ENCODE measurements around the gene ZNF618.

ZNF618 gene

DNA sequence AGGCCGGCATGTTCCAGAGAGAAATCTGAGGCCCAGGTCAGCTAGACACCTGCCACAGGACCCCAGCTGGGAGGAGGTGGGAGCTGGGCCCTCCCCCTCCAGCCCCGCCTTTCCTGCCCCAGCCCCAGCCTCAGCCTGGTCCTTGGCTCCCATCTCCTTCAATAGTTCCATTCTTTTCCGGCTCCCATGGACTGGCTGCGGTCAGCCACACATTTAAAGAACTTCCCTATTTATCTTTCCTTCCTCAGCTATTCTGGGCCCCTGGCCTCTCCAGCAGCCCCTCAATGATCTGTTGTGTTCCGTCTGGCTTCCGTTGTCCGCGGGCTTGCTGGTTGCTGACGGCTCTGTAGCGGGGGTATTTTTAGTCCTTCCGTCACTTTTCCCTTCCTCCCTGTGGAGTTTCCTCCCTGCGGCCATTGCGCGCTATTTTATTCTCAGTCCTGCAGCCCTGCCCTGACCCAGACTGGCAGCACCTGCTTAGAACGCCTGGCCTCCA lies 128.2 kb downstream of the ZNF618 start:
- no peak for DNase-seq

DNA sequence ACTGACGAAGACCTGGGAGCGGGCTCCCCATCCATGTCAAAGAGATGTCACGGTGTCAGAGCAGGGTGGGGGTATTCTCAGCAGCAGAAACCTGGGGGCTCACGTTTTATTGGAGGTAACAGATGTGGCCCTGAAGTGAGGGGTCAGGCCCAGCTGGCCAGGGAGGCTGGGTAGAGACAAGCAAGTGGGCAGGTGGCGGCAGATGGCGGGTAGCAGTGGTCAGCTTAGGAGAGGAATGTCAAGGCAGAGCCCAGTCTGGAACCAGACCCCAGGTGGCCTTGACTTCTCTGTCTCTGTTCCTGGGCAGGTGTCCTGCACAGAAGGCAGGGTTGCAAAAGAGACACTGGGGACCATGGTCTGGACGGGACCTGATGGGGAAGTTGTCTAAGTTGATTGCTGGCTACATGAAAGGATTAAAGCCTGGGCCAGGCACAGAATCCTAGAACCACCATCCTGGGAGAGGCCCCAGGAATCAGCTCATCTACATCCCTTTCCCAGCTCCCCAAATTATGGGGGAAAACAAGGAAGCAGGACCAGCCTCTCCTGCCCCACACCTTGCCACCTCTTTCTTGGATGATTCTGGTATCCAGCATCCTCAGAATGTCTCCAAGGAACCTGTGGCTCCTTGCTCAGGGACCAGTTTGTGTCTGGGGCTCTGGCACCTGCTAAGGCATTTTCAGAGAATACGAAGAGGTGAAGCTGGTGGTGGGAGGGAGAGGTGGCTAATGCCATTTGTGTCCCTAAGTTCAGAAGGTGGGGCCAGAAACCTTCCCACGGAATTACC lies 129.5 kb downstream of the ZNF618 start:
- DNase-seq, result no peak

DNA sequence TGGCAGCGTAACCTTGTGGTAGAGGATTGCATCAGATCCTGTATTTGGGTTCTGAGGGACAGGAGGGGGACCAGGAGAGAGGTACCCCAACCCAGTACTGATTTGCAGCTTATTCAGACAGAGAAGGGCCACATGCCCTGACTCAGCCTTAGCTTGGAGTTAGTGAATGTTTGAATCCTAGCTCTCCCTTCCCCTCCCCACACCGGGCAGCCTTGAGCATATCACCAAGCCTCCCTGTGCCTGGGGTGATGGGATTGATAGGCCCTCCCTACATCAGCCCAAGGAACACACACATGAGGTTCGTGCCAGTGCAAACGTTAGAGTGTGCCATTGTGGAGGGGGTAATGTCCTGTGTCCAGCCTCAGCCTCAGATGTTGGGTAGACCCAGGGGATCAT lies 130.0 kb downstream of the ZNF618 start:
- no peak for DNase-seq

DNA sequence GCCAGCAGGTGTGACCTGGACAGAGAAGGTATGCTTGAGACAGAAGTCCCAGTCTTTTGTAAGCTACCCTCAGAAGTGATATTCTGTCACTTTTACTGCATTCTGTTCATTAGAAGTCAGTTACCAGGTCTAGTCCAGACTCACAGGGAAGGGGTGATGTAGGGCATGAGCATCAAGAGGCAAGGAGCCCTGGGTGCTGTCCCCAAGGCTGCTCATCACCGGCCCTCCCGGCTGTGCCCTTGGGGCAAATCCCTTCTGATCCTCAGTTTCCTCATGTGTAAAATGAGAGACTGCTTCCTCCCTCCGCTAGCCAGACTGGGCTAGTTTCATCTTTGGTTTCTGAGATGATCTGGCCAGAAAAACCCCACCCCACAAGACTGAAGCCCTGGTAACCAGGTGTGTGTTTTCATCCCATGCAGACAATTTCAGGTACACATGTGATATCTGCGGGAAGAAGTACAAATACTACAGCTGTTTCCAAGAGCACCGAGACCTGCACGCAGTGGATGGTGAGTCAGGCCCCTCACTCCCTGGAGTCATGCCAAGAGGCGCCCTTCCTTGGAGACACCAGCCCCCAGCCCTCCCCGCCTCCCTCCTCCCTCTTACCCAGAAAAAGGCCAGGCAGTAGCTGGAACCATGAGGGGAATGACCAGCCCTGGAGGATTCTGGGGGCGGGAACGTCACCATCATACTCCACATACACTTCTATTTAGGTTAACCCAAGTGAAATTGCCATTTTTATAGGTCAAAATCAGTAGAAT lies 131.0 kb downstream of the ZNF618 start:
- DNase-seq, result no peak

DNA sequence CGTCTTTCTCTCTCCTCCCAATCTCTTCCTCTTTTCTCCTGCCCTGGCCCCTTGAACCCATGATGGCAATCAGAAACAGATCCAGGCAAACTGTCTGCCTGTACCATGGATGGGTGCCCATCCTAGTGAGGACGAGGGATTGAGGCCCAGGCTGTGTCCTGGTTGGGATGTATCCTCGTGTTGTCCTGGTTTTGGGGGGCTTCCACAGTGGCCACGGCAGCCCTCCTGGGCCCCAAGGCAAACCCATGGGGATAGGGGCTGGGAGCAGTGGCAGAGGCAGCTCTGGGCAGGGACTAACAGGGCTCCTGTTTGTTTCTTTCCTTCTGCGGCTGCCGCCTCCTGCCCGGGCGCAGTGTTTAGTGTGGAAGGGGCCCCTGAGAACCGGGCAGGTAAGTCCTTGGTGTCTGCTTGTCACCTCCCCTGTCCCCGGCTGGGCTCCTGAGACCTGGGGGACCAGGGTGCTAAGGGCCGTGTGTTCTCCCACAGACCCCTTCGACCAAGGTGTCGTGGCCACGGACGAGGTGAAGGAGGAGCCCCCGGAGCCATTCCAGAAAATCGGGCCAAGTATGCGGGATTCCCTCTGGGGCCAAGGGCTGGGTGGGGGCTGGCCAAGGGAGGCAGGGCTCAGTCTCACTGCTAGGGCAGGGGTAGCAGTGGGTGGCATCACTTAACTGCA lies 132.0 kb downstream of the ZNF618 start:
- DNase-seq, result no peak

DNA sequence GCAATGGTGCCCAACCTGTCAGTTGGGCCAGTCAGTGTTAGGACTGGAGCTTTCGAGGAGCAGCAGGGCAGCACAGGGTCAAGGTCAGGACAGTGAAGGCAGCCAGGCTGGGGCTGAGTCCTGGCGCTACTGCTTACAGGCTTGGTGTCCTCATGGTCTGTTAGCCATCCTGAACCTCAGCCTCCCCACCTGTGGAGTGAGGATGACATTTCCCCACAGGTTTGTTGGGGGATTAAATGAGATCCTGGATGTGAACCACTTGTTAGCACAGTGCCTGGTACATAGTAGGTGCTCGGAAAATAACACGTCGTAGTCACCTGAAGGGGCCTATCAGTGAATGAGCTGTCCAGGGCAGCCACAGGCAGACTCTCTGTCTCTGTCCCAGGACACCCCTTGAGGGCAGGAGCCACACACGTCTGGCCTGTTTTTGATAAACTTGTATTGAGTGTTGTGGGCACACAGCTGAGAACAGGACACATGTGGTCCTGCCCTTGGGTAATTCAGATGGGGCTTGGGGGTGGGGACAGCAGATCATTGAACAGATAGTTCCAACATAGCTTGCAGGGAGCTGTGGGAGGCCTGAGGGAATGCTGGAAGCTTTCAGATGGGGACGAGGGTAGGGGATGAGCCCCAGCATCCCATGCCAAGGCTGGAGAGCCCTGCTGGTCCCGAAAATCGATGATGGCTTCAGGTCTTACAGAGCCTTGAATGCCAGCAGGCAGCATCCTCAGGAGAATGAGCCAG lies 132.7 kb downstream of the ZNF618 start:
- no peak for DNase-seq

DNA sequence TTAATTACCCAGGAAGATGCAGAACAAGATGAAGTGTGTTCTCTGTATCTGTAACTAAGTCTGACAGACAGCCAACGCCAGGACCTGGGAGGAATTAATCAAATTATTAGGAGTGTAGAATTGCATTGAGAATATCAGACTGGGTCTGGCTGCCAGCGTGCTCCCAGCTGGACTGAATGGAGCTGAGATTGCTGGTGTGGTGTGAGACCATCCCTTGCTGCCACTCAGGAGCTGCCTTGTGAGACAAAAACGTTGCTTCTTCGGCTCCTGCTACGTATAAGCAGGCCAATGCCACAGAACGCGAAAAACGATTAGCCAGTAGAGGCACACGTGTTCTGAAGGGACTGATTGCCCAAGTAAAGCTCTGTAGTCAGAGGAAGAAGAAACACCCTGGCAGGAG lies 135.2 kb downstream of the ZNF618 start:
- DNase-seq, result no peak

DNA sequence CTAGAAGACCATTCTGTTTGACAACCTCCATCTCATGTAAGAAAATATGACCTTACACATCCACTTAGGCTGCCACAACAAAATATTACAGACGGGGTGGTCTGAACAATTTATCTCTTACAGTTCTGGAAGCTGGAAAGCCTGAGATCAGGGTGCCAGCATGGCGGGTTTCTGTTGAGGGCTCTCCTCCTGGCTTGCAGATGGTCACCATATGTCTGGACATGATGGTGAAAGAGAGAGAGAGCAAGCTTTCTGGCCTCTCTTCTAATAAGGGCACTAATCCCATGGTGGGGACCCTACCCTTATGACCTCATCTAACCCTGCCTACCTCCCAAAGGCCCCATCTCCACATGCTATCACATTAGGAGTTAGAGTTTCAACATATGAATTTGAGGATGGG lies 136.0 kb downstream of the ZNF618 start:
- no peak for DNase-seq

DNA sequence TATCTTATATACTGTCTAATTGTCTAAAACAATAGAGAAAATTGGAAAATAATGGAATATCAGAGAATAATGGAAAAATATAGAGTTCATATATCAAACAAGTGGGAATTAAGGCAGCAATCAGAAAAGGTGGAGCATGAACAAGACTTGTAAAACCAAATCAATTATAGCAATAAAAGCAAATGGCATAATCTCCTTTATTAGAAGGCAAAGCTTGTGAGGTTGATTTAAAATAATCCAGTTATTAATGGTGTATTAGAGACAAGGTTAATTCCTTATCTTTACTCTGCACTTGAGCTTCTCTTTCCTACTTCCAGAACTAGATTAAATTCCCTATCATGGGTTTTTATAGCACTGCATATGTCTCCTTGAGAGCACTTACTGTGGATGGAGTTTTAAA lies 137.9 kb downstream of the ZNF618 start:
- no peak for DNase-seq

DNA sequence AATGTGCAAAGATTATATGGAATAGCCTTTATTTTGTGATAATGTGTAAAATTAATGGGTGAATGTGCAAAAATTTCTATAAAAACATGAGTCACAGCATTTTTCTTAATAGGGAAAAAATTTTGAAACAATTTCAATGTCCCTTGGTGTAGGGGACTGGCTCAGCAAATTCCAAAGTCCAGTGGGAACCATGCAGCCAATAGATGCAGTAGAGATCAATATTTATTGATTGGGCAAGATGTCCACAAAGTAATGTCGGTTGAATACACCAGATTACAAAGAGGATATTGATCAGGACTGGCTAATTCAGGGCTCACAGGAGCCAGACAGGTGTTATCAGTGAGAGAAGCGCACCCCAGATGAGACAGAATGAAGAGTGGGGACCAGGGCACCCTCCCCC lies 139.5 kb downstream of the ZNF618 start:
- DNase-seq, result no peak

DNA sequence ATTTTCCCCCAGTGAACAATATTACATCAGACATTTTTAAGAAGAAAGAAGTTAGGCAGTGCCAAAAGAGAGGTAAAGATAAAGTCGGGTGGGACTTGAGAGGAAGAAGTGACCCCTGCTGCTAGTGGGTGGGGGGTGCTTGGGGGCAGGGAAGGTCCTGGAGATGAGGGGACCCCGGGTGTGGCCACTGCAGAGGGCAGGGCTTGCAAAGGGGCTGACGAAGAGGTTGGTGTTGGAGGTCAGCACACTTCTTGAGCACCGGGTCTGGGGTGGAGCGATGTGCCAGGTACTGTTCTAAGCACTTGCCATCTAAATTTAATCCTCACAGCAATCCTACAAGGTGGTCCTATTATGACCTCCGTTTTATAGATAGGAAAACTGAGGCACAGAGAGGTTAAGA lies 140.0 kb downstream of the ZNF618 start:
- DNase-seq, result no peak

DNA sequence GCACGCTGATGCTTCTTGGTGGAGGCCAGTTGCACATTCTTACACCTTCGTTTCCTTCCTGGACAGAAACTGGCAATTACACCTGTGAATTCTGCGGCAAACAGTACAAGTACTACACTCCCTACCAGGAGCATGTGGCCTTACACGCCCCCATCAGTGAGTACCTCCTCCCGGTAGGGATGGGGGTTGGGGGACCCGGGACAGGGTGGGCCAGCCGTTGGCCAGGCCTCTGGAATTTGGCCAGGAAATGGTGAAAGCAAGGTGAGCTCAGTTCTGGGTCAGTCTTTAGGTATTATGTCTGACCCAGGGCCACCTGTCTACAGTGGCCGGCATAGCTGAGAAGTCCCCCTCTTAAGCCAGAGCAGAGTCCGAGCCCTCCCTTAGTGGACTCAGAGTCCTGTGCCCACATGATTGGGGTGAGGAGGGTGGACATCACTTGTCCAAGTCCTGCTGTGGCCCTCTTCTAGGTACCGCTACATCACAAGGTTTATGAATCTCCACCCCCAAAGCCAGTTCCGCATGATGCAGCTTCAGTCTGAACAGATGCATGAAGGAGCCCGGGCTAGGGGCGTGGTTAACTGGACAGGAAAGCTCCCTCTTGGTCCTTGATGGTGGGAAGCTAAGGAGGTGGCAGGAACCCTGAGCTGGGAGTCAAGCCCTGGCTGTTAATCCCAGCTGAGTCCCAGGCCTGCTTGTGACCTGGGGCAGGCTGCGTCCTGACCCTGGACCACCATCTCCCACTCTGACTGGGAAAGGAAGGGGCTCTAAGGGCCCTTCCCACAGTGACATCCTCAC lies 140.7 kb downstream of the ZNF618 start:
- no peak for DNase-seq

DNA sequence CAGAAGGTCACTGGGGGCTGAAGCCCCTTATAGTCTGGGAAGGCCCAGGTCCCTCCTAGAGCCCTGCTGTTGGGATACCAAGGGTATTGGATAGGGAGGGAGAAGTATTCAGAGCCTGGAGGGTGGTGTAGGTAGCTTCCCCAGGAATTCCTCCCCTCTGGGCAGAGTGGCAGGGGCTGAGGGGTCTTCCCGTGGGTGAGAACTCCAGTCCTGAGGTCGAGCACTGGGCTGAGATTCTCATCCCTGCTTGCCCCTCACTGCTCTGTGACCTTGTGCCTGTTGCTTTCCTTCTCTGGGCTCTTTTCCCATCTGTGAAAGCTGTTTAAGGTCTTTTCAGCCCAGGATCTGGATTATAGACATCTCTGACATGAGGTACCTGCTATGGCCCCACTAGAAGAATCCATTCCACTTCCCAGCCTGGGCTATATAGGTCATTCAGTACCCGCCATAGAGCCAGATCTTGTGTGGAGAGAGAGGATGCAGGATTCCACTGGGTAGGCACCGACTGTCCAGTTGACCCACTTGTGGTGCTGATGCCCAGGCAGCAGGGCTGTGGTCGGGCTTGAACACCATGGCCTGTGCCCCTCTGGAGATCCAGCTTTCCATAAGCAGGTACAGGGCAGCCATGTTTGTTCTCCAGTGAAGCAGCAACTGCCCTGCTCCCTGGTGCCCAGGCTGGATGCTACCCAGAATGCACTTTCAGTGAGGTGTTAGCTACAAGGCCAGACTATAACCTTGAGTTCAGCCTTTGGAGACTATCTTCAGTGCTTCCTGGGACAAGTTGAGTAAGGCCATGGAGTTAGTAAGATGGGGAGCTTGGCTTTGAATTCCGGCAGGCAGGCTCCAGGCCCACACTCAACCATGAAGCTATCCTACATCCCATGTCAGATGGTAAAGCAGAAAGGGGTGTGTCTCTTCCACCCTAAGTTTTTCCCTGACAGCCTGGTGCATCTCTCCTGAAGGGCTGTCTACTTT lies 141.9 kb downstream of the ZNF618 start:
- DNase-seq, result no peak

DNA sequence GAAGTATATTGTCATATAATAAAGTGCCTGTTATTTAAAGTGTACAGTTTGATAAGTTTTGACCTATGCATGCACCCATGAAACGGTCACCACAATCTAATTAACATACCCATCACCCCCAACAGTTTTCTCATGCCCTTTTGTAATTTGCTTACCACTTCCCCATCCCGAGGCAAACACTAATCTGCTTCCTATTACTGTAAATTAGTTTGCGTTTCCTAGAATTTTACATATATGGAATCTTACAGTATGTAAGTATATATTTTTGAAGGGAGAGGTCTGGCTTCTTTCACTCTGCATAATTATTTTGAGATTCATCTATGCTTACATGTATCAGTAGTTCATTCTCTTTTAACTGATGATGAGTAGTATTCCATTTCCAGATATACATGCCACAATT lies 145.5 kb downstream of the ZNF618 start:
- DNase-seq, result no peak

DNA sequence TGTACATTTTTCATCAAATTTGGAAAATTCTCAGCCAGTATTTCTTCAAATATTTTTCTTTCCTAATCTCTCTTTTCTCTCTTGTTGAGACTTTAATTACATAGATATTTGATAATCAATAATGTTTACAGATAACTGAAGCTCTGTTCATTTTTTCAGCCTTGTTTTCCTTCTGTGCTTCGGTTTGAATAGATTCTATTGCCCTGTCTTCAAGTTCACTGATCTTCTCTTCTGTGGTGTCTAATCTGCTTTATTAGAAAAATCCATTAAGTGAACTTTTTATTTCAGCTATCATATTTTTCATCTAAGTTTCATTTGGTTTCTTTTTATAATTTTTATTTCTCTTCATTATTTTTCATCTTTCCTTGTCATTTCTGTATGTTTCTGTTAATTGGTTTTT lies 147.9 kb downstream of the ZNF618 start:
- no peak for DNase-seq

DNA sequence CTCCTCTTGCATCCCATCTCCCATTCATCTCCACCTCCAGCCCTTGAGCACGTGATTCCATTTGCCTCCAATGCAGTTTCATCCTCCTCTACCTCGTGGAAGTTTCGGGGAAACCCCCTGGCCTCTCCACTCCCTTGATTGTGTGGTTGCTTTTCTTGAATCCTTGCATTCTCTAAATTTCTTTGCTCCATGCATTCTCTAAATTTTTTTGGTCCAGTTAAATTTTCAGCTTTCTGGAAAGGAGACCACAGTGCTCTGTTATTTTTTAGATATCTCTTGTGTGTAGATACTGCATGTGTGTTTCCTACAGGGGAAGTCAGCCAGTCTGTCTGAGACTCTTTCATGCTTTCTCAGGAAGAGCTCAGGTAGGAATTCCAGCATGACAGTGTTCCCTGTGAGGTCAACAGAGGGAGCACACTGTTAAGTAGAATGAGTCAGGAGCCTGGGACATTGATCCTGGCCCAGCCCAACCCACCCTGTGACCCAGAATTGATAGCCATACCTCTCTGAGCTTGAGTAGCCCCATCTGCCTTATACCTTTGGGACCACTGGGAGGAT lies 149.2 kb downstream of the ZNF618 start:
- DNase-seq, result no peak

DNA sequence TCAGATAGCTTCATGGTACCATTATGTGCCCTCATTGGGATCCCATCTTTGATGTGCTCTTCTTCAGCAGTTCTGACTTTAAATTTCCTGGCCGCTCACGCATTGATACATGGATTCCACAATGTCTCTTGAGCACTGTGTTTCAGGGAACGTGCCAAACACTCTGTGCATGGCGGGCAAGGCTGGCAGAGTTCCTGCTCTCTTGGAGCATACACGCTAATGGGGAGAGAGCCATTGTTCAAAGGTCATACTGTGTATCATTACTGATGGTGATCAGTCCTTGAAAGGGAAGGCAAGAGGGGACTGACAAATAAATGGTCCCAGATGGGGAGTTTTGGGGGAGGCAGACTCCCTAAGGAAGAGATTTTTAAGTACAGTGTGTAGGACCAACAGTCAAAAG lies 149.7 kb downstream of the ZNF618 start:
- DNase-seq, result no peak

DNA sequence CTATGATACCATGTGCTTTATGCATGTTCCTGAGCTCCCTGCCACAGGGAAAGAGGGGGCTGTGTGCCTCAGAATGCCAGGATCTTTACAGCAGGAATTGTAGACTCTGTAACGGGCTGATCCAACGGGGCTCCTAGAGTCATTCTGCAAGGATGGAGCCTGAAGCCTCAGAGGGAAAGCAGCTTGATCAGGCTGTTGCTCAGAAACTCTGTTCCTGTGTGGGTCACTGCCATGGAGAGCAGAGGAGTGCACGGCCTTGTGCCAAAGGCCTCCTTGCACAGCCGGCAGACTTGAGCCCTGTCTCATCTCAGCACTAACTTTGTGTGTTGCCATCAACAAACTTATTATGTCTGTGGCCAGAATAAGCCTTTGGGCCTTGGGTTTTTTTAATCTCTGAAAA lies 150.2 kb downstream of the ZNF618 start:
- no peak for DNase-seq

DNA sequence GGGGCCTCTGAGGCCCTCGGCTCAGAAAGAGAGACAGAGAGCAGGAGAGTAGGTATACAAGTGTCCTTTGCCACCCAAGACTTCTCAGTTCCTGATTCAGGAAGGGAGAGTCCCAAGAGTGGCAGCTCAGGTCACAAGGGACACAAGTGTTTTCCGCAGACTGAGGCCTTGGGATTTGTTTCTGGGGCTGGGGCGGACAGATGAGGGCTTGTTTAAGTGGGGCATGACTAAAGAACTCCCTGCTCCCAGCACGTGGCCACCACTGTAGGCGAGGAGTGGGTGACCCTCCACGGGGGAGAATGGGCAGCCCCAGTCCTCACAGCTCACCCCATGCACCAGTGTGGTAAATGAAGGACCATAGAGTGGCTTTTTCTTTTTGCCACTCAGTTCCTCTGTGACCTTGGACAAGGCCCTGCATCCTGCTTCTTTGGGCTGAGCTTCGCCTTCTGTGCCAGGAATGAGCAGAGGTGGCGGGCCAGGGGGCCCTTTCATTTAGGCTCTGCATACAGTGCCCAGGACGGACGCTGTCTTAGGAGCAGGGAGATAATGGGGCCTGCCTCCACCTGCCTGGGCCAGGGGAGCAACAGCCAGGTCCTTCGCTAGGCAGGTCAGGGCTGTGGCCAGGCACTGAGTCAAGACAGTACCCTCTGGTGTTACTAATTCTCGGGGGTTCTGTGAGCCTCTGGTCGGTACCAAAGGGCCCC lies 151.2 kb downstream of the ZNF618 start:
- DNase-seq, result no peak

DNA sequence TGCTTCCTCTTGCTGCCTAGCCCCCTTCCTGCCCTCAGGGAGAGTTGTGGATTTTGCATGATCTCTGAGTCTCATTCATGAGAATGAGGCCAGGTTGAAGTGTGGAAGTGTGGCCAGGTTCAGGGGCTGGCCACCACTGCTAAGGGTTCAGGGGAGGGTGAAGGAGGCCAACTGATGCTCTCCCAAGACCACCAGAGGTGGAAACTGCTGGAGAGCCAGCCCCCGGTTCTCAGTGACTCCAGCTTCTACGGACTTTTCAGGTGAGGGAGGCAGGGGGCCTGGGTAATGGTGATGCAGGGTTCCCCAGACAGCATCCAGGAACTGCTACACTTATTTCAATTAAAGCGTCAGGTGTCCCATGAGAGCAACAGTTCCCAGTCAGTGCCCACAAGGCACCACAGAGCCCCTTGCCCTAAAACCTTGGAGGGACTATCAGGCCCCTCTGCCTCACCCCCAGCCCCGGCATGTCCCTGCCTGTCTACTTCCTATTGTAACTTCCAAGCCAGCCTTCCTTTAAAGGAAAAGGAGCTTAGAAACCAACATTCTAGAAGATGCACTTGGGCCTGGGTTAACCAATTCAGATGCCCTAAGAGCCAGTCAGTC lies 151.9 kb downstream of the ZNF618 start:
- DNase-seq, result no peak
